H1 (cell line): ENCODE results near the gene NET1. TPM values are rescaled to one million over a fixed set of nuclear protein-coding genes. Genes with fewer than 3 reads are reported as not detected.
A peak's percentile ranks its signal among the peaks of the same experiment; 100 is the strongest.

Experiments
- CTCF ChIA-PET: fragments of 300-600 bp; sonication (Branson Sonifier 250); formaldehyde crosslinking; loops from one replicate; lab custom pipeline; 2021; ENCODE audit not compliant: partially characterized antibody; lab: Charles Lee
- POLR2A ChIA-PET: fragments of 300-600 bp; sonication (Branson Sonifier 250); formaldehyde crosslinking; loops from one replicate; lab custom pipeline; 2021; ENCODE audit warnings: inconsistent platforms; ENCODE audit not compliant: partially characterized antibody; lab: Charles Lee
- DNase-seq, 2 experiments: peaks; one replicate each; pipeline versions ENCODE4 v3.0.0 to v3.0.0-alpha.2; 2010 to 2022; ENCODE audit warnings: low spot score in 2 of 2, low read depth in 1 of 2, mixed read lengths in 1 of 2
- FAIRE-seq: peaks from 2 replicates; lab custom pipeline; 2011; peaks lifted over from hg19 to GRCh38; lab: Jason Lieb, UNC
- H2AFZ ChIP-seq: 2 replicates; pipeline ENCODE4 v1.8.1; 2012; ENCODE audit warnings: low read length, inconsistent platforms
- H2AK5ac ChIP-seq: 2 replicates; pipeline ENCODE4 v1.6.1; 2013; ENCODE audit warnings: low read depth, low read length
- H2BK120ac ChIP-seq: replicated peaks from 2 replicates; pipeline ENCODE3; 2013; ENCODE audit warnings: low read depth, low read length, inconsistent platforms
- H2BK12ac ChIP-seq: 2 replicates; pipeline ENCODE4 v1.6.1; 2013; ENCODE audit warnings: low read depth, low read length
- H2BK15ac ChIP-seq: 2 replicates; pipeline ENCODE4 v1.6.1; 2013; ENCODE audit warnings: low read length
- H2BK20ac ChIP-seq: 2 replicates; pipeline ENCODE4 v1.6.1; 2013; ENCODE audit warnings: low read length
- H2BK5ac ChIP-seq: 2 replicates; pipeline ENCODE4 v1.6.1; 2013; ENCODE audit warnings: low read depth, low read length
- H3K14ac ChIP-seq: 2 replicates; pipeline ENCODE4 v1.6.1; 2013; ENCODE audit warnings: inconsistent platforms; ENCODE audit not compliant: insufficient read length
- H3K18ac ChIP-seq: 2 replicates; pipeline ENCODE4 v1.6.1; 2013; ENCODE audit warnings: low read length; ENCODE audit errors: extremely low read depth
- H3K23ac ChIP-seq: 2 replicates; pipeline ENCODE4 v1.6.1; 2013; ENCODE audit warnings: inconsistent platforms; ENCODE audit not compliant: insufficient read length
- H3K23me2 ChIP-seq: 2 replicates; pipeline ENCODE4 v1.6.1; 2013; ENCODE audit warnings: low read depth, low read length
- H3K27ac ChIP-seq: 2 replicates; pipeline ENCODE4 v1.6.1; 2011; ENCODE audit warnings: low read depth, low read length, inconsistent platforms
- H3K27me3 ChIP-seq, 4 experiments: replicated peaks in 1 of 4; 1 replicate in 1 of 4; 2 replicates in 3 of 4; pipeline versions ENCODE4 v1.6.1 to v1.8.1; 2011 to 2013; ENCODE audit warnings: low read length in 3 of 4, mild to moderate bottlenecking in 3 of 4, inconsistent platforms in 2 of 4, mixed read lengths in 2 of 4, moderate library complexity in 1 of 4; ENCODE audit not compliant: control insufficient read depth in 3 of 4, insufficient read depth in 3 of 4; ENCODE audit errors: extremely low read depth in 1 of 4
- H3K36me3 ChIP-seq, 4 experiments: 2 replicates each; pipeline versions ENCODE4 v1.6.1 to v1.8.1; 2011 to 2013; ENCODE audit warnings: mild to moderate bottlenecking in 4 of 4, low read length in 3 of 4, moderate library complexity in 2 of 4, control low read depth in 1 of 4, inconsistent platforms in 1 of 4; ENCODE audit not compliant: insufficient read depth in 4 of 4, control insufficient read depth in 2 of 4
- H3K4ac ChIP-seq: replicated peaks from 2 replicates; pipeline ENCODE3; 2013; ENCODE audit warnings: low read length, low read depth, mixed read lengths, inconsistent platforms; ENCODE audit not compliant: insufficient read length
- H3K4me1 ChIP-seq, 4 experiments: replicated peaks in 1 of 4; 1 replicate in 1 of 4; 2 replicates in 3 of 4; pipeline versions ENCODE4 v1.6.1 to v1.8.1; 2011 to 2013; ENCODE audit warnings: low read length in 3 of 4, inconsistent platforms in 2 of 4, mixed read lengths in 1 of 4; ENCODE audit not compliant: insufficient read depth in 4 of 4, control insufficient read depth in 3 of 4
- H3K4me2 ChIP-seq, 2 experiments: 2 replicates each; pipeline versions ENCODE4 v1.6.1 to v1.8.1; 2011 to 2013; ENCODE audit warnings: low read depth in 2 of 2, low read length in 2 of 2, control low read depth in 1 of 2, inconsistent platforms in 1 of 2, mild to moderate bottlenecking in 1 of 2; ENCODE audit not compliant: insufficient read depth in 1 of 2
- H3K4me3 ChIP-seq, 4 experiments: fragments of 200-600, 300-600 bp in 1 of 4; sonication (generic), shearing (Covaris generic), sonication (Bioruptor Twin) in 1 of 4; 2 replicates each; pipeline versions ENCODE4 v1.5.1 to v1.8.1; 2011 to 2016; ENCODE audit warnings: low read length in 4 of 4, low read depth in 3 of 4, control low read depth in 2 of 4, inconsistent platforms in 2 of 4, mild to moderate bottlenecking in 2 of 4, mixed read lengths in 1 of 4, moderate library complexity in 1 of 4; ENCODE audit not compliant: insufficient read depth in 2 of 4; ENCODE audit errors: extremely low read depth in 1 of 4
- H3K56ac ChIP-seq: replicated peaks from 2 replicates; pipeline ENCODE3; 2013; ENCODE audit warnings: low read depth, mild to moderate bottlenecking, mixed read lengths, low read length, inconsistent platforms; ENCODE audit not compliant: insufficient read length
- H3K79me1 ChIP-seq: 2 replicates; pipeline ENCODE4 v1.6.1; 2013; ENCODE audit warnings: low read depth, low read length, control low read depth
- H3K79me2 ChIP-seq, 2 experiments: 2 replicates each; pipeline versions ENCODE4 v1.6.1 to v1.8.1; 2012 to 2013; ENCODE audit warnings: low read length in 2 of 2, mild to moderate bottlenecking in 2 of 2, inconsistent platforms in 1 of 2; ENCODE audit not compliant: insufficient read depth in 2 of 2, control insufficient read depth in 1 of 2
- H3K9ac ChIP-seq, 4 experiments: replicated peaks in 1 of 4; 1 replicate in 1 of 4; 2 replicates in 3 of 4; pipeline versions ENCODE4 v1.6.1 to v1.8.1; 2011 to 2013; ENCODE audit warnings: low read depth in 3 of 4, low read length in 3 of 4, control low read depth in 2 of 4, mild to moderate bottlenecking in 2 of 4, moderate library complexity in 2 of 4, inconsistent platforms in 1 of 4; ENCODE audit errors: extremely low read depth in 1 of 4
- H3K9me3 ChIP-seq, 2 experiments: 2 replicates each; pipeline versions ENCODE4 v1.6.1 to v1.8.1; 2012 to 2013; ENCODE audit warnings: mild to moderate bottlenecking in 2 of 2, moderate library complexity in 2 of 2, control low read depth in 1 of 2, inconsistent platforms in 1 of 2, low read depth in 1 of 2, low read length in 1 of 2, mixed read lengths in 1 of 2; ENCODE audit not compliant: insufficient read depth in 2 of 2
- H4K20me1 ChIP-seq, 2 experiments: replicated peaks in 1 of 2; 2 replicates each; pipeline versions ENCODE3 to v1.8.1; 2011 to 2013; ENCODE audit warnings: inconsistent platforms in 2 of 2, low read length in 2 of 2, mild to moderate bottlenecking in 1 of 2; ENCODE audit not compliant: insufficient read depth in 2 of 2, control insufficient read depth in 1 of 2
- H4K5ac ChIP-seq: 2 replicates; pipeline ENCODE4 v1.6.1; 2013; ENCODE audit warnings: low read length, low read depth, mixed read lengths, inconsistent platforms; ENCODE audit not compliant: insufficient read length
- H4K8ac ChIP-seq: 2 replicates; pipeline ENCODE4 v1.8.0; 2013; ENCODE audit warnings: mild to moderate bottlenecking, moderate library complexity, low read length, inconsistent platforms; ENCODE audit not compliant: insufficient read depth; ENCODE audit errors: extremely low read depth
- H4K91ac ChIP-seq: replicated peaks from 2 replicates; pipeline ENCODE3; 2013; ENCODE audit warnings: low read length, mixed read lengths, inconsistent platforms; ENCODE audit not compliant: insufficient read length
- BCL11A ChIP-seq, 2 experiments: IDR thresholded peaks; one replicate each; pipeline ENCODE4 v1.6.1; 2011; ENCODE audit warnings: low read depth in 2 of 2, low read length in 2 of 2, mild to moderate bottlenecking in 2 of 2
- CEBPB ChIP-seq: IDR thresholded peaks from 2 replicates; pipeline ENCODE4 v1.6.1; 2012; ENCODE audit warnings: low read depth, low read length
- CTBP2 ChIP-seq: IDR thresholded peaks from 2 replicates; pipeline ENCODE4 v1.7.0; 2011; ENCODE audit warnings: borderline replicate concordance, mild to moderate bottlenecking, moderate library complexity, mixed read lengths, low read length; ENCODE audit not compliant: insufficient read depth, insufficient read length
- EP300 ChIP-seq, 2 experiments: IDR thresholded peaks; 1 replicate in 1 of 2; 2 replicates in 1 of 2; pipeline ENCODE4 v1.6.1; 2011 to 2012; ENCODE audit warnings: low read depth in 2 of 2, low read length in 2 of 2, mild to moderate bottlenecking in 2 of 2, borderline replicate concordance in 1 of 2, inconsistent platforms in 1 of 2, moderate library complexity in 1 of 2
- JUN ChIP-seq: IDR thresholded peaks from 2 replicates; pipeline ENCODE4 v1.6.1; 2011; ENCODE audit warnings: low read depth, mild to moderate bottlenecking, improper control_type of control experiment, low read length
- KDM5A ChIP-seq: fragments of 200-600 bp; IDR thresholded peaks from 2 replicates; pipeline ENCODE4 v1.7.1; 2012; ENCODE audit warnings: mild to moderate bottlenecking, low read length, inconsistent platforms, mixed read lengths
- POLR2A ChIP-seq, 2 experiments: IDR thresholded peaks; 1 replicate in 1 of 2; 2 replicates in 1 of 2; pipeline ENCODE4 v1.6.1; 2011; ENCODE audit warnings: low read depth in 2 of 2, low read length in 2 of 2, mild to moderate bottlenecking in 2 of 2; ENCODE audit errors: control extremely low read depth in 1 of 2
- RBBP5 ChIP-seq: IDR thresholded peaks from 2 replicates; pipeline ENCODE4 v1.7.1; 2012; ENCODE audit warnings: low read depth, mild to moderate bottlenecking, inconsistent platforms, low read length, moderate library complexity, borderline replicate concordance
- RNF2 ChIP-seq: fragments of 200-900, 300-1000 bp; sonication (generic); IDR thresholded peaks from 2 replicates; pipeline ENCODE4 v1.7.1; 2016; ENCODE audit warnings: borderline replicate concordance, low read depth, mild to moderate bottlenecking, antibody characterized with exemption, low read length; ENCODE audit not compliant: poor library complexity, severe bottlenecking; ENCODE audit errors: missing control alignments
- SRF ChIP-seq: IDR thresholded peaks from 2 replicates; pipeline ENCODE4 v1.6.1; 2011; ENCODE audit warnings: mild to moderate bottlenecking, low read depth, low read length, moderate library complexity
- TBP ChIP-seq: IDR thresholded peaks from 2 replicates; pipeline ENCODE4 v1.6.1; 2011; ENCODE audit warnings: low read depth, low read length, improper control_type of control experiment
- WGBS, 2 experiments: shearing (Covaris generic) in 1 of 2; methylation state at CpG; one replicate each; pipeline versions ENCODE4 v1.1.6 to v1.1.7; 2013 to 2015; ENCODE audit warnings: low lambda C conversion rate in 2 of 2, mixed read lengths in 2 of 2, inconsistent platforms in 1 of 2, low coverage in 1 of 2, missing lambda C conversion rate in 1 of 2; ENCODE audit not compliant: insufficient replicate concordance in 2 of 2, insufficient coverage in 1 of 2, insufficient read length in 1 of 2; ENCODE audit errors: extremely low coverage in 1 of 2, missing lambda C conversion rate in 1 of 2; 5-methylcytosine and 5-hydroxymethylcytosine counted together
- polyA plus RNA-seq, 7 experiments: library from polyadenylated mRNA; depleted of rRNA in 3 of 7; stranded (reverse) in 5 of 7; unstranded in 2 of 7; fragments of >200 nt in 5 of 7; fragments of 200-250 nt in 2 of 7; gene quantifications; 1 replicate in 5 of 7; 2 replicates in 1 of 7; 4 replicates in 1 of 7; pipeline versions ENCODE4 v1.2.1 to v1.2.3, GENCODE V29; 2011 to 2013; ENCODE audit warnings: missing spikeins in 2 of 7, mixed read lengths in 2 of 7
- total RNA-seq: library from RNA; stranded (reverse); fragmentation: NEBNext Ultra II Directional; extraction: Animal tissue kit (Norgen Biotek cat#: 25700); gene quantifications from 2 replicates; pipeline ENCODE4 v1.2.1, GENCODE V29; 2021

NET1 gene
- total and polyA plus RNA-seq, 2 of the 8 experiments (the other 6 are each of a cell fraction or from before 2014, with no cell fraction given), result 21.5 to 117 TPM

DNA sequence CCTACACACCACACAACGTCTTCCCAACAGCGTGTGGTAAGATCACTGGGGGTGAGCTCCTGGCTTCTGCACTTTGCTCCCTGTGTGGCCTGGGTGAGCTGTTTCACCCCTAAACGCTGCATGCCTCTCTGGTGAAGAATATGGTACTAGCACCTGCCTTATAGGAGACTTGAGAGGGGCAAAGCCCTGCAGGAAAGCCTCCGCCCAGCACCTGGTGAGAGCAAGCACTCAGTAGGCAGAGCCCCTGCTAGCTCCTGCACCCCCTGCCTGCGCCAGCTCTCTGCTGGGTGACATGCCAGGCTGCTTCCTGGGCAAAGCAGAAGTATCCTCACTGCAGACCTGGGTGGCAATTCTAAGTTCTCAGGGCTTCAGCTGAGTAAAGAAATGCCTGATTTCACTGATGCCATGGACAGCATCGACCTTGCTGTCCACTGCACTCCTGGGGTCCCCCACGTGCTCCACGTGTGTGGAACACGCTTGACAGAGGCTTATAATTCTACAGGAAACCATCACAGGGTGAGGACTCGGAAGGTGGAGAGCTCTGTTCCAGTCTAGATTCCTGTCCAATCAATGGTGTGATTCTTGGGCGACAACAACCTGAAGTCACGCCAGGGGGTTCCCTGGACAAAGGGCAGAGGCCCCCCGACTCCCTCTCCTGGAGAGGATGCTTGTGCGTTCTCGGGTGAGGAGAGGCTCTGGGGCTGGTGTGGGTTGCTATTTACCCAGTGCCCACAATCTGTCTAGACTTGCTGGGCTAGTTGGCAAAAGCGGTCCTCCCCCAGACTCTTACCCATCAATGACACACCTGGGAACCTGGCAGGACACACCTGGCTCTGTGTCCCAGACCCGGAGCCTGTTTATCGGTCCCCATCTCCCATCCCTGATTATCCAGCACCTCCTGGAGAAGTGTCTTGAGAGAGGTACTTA is 92.1 kb downstream of the NET1 start:
- Histone ChIP-seq H3K36me3 (no peaks in the 10 kb centered on the region), H2AK5ac (no peak overlapping the region), H3K4me2 (no peak overlapping the region), H3K4ac (no peak overlapping the region), H2BK20ac (no peak overlapping the region), H3K14ac (no peak overlapping the region), H3K79me1 (no peaks in the 10 kb centered on the region), H2BK15ac (0 out of 2 replicates have a peak overlapping the region, but pooled peaks have one; percentile 81), H2BK12ac (0 out of 2 replicates have a peak overlapping the region, but pooled peaks have one; percentile 40), H4K91ac (no peak overlapping the region), H2BK120ac (no peak overlapping the region), H4K5ac (no peak overlapping the region), H4K20me1 (no peaks in the 10 kb centered on the region), H3K27ac (no peak overlapping the region), H2BK5ac (no peak overlapping the region), H3K9ac (no peak overlapping the region), H3K23ac (no peak overlapping the region), H3K18ac (no peak overlapping the region), H3K56ac (no peak overlapping the region), H2AFZ (no peak overlapping the region), H3K23me2 (no peaks in the 10 kb centered on the region; the same call in 1 of the 2 replicates), H3K4me3 (no peak overlapping the region), H3K79me2 (no peaks in the 10 kb centered on the region), H3K4me1 (no peaks in the 10 kb centered on the region), H3K9me3 (no peaks in the 10 kb centered on the region), H4K8ac (no peak overlapping the region), H3K27me3 (no peaks in the 10 kb centered on the region)
- no peak for FAIRE-seq
- no peak for DNase-seq
- ChIA-PET POLR2A (interaction anchor here (0.6 kb wide), 1 partner anchor 18 kb away, joined by 3 read pairs; no protein-coding TSS in a partner anchor), CTCF (interaction anchor here (0.6 to 1.3 kb wide), 3 partner anchors 10 to 62 kb away, joined by 3 to 4 read pairs (median 3); no protein-coding TSS in a partner anchor)
- WGBS, 2 experiments, result 83 to 100% methylated on average over 1 to 18 of the region's 18 CpGs
- TF ChIP-seq CTBP2, result no peak
- no peak for TF ChIP-seq POLR2A (IDR thresholded peaks at IDR 0.05; ENCODE audit: control extremely low read depth in 1 of 2, low read depth in 2 of 2, low read length in 2 of 2)
- TF ChIP-seq TBP, result no peak
- TF ChIP-seq RBBP5, result no peak
- TF ChIP-seq EP300 (IDR thresholded peaks at IDR 0.05; ENCODE audit: borderline replicate concordance in 1 of 2, low read depth in 2 of 2, low read length in 2 of 2), result no peak
- no peak for TF ChIP-seq SRF
- no peak for TF ChIP-seq CEBPB
- TF ChIP-seq RNF2, result no peak
- TF ChIP-seq BCL11A (IDR thresholded peaks at IDR 0.05; ENCODE audit: low read depth in 2 of 2, low read length in 2 of 2), result no peak
- no peak for TF ChIP-seq KDM5A
- TF ChIP-seq JUN, result no peak
